VCaP (cell line): ENCODE data around the gene LRRC32.
"Not testable (repeated sequence)": the region's sequence is repeated elsewhere in the genome, so short reads cannot be mapped to it uniquely, and the experiment has no call there.

Experiments used
- H3K27ac ChIP-seq: fragments of 450-650 bp; 2 replicates; pipeline ENCODE4 v1.5.1; 2017
- CTCF ChIP-seq: fragments of 450-650 bp; conservative IDR thresholded peaks from 2 replicates; pipeline ENCODE4 v1.5.1; 2017; ENCODE audit warnings: mild to moderate bottlenecking, moderate library complexity

Gene LRRC32

GRCh38 chr11:76623171-76623883, 47.2 kb downstream of the LRRC32 start:
- no peak for TF ChIP-seq CTCF
- no peak overlapping the region for H3K27ac ChIP-seq

GRCh38 chr11:76622493-76623094, 48.0 kb downstream of the LRRC32 start:
- TF ChIP-seq CTCF: no peak
- no peak overlapping the region for H3K27ac ChIP-seq

GRCh38 chr11:76621868-76622267, 48.7 kb downstream of the LRRC32 start:
- no peak for TF ChIP-seq CTCF
- H3K27ac ChIP-seq: no peak overlapping the region

- no peak overlapping the region for H3K27ac ChIP-seq
- TF ChIP-seq CTCF: no peak
Measured at GRCh38 chr11:76621466-76621865, 49.1 kb downstream of the LRRC32 start.

GRCh38 chr11:76620489-76620888, 50.1 kb downstream of the LRRC32 start:
- no peak overlapping the region for H3K27ac ChIP-seq

GRCh38 chr11:76619801-76620200, 50.7 kb downstream of the LRRC32 start:
- H3K27ac ChIP-seq: not testable (repeated sequence)

More at GRCh38 chr11:76620489-76620888, 50.1 kb downstream of the LRRC32 start:
- no peak for TF ChIP-seq CTCF

- H3K27ac ChIP-seq: no peak overlapping the region
- no peak for TF ChIP-seq CTCF
Measured at GRCh38 chr11:76617553-76618265, 52.8 kb downstream of the LRRC32 start.
